Natural killer cell (primary cell): ENCODE measurements around the gene DGLUCY. TPM values are rescaled to one million over a fixed set of nuclear protein-coding genes. Genes with fewer than 3 reads are reported as not detected.
"Not testable (repeated sequence)": the region's sequence is repeated elsewhere in the genome, so short reads cannot be mapped to it uniquely, and the experiment has no call there.

ENCODE experiments used
- ATAC-seq, 3 donors: fragments of 150-1000 bp in 2 of 3; fragments of 200-7000 bp in 1 of 3; cut with Tn5 transposase; 1 replicate in 1 of 3; 2 replicates in 2 of 3; pipeline ENCODE4 v1.10.0; 2021; ENCODE audit warnings: mild to moderate bottlenecking in 2 of 3, moderate library complexity in 2 of 3
- DNase-seq, 2 donors: peaks; one replicate each; pipeline versions ENCODE4 v3.0.0 to v3.0.0-alpha.2; 2013 to 2021; ENCODE audit warnings: mixed read lengths in 1 of 2
- H3K27ac ChIP-seq: one replicate; pipeline ENCODE4 v1.5.1; 2013; ENCODE audit warnings: mild to moderate bottlenecking, low read length
- H3K27me3 ChIP-seq: one replicate; pipeline ENCODE4 v1.6.1; 2013; ENCODE audit warnings: low read length; ENCODE audit not compliant: control insufficient read depth, insufficient read depth
- H3K36me3 ChIP-seq: one replicate; pipeline ENCODE4 v1.6.1; 2013; ENCODE audit warnings: low read length; ENCODE audit not compliant: control insufficient read depth, insufficient read depth
- H3K4me1 ChIP-seq: one replicate; pipeline ENCODE4 v1.6.1; 2013; ENCODE audit warnings: low read length; ENCODE audit not compliant: control insufficient read depth, insufficient read depth
- H3K4me3 ChIP-seq: one replicate; pipeline ENCODE4 v1.5.1; 2013; ENCODE audit warnings: low read length
- H3K9me3 ChIP-seq: one replicate; pipeline ENCODE4 v1.6.1; 2013; ENCODE audit warnings: low read length; ENCODE audit not compliant: control insufficient read depth, insufficient read depth
- H3K27ac Mint-ChIP-seq, 2 donors: one replicate each; pipeline ENCODE4 v1.8.0; 2022; ENCODE audit warnings: mild to moderate bottlenecking in 2 of 2, mixed read lengths in 2 of 2, moderate library complexity in 1 of 2
- H3K27me3 Mint-ChIP-seq, 2 donors: one replicate each; pipeline ENCODE4 v1.8.0; 2022; ENCODE audit warnings: low read depth in 2 of 2, mixed read lengths in 2 of 2
- H3K36me3 Mint-ChIP-seq: one replicate; pipeline ENCODE4 v1.8.0; 2022; ENCODE audit warnings: mixed read lengths
- H3K4me1 Mint-ChIP-seq, 2 donors: one replicate each; pipeline ENCODE4 v1.8.0; 2022; ENCODE audit warnings: mixed read lengths in 2 of 2
- H3K4me3 Mint-ChIP-seq: one replicate; pipeline ENCODE4 v1.8.0; 2022; ENCODE audit warnings: mild to moderate bottlenecking, moderate library complexity, mixed read lengths
- H3K9me3 Mint-ChIP-seq, 2 donors: one replicate each; pipeline ENCODE4 v1.8.0; 2022; ENCODE audit warnings: mixed read lengths in 2 of 2
- WGBS: methylation state at CpG from one replicate; pipeline ENCODE4 v1.1.7; 2013; ENCODE audit warnings: missing lambda C conversion rate; ENCODE audit not compliant: insufficient coverage; 5-methylcytosine and 5-hydroxymethylcytosine counted together
- intact Hi-C: fragments of 100-400 bp; cut with micrococcal nuclease; formaldehyde crosslinking; loops from one replicate; pipeline ENCODE4 v1.14.2; 2022
- total RNA-seq, 4 donors: library from RNA; stranded (reverse); fragments of 120-200 nt in 1 of 4; gene quantifications; one replicate each; pipeline versions ENCODE4 v1.2.3 to v1.2.4, GENCODE V29; 2013 to 2022
- TF ChIP-seq, protein P1 (sequence below): fragments of 200-600 bp; IDR thresholded peaks from one replicate; pipeline ENCODE4 v1.8.0; 2022; ENCODE audit warnings: antibody characterized with exemption

Gene DGLUCY
- total RNA-seq, 3 donors from 2014 or later (not counting 1 experiment from before 2014, with no cell fraction given): 108 to 142 (median 110) TPM

GRCh38 chr14:91118511-91119068 lies 4.7 kb downstream of the DGLUCY start:
- TF ChIP-seq, protein P1, sequence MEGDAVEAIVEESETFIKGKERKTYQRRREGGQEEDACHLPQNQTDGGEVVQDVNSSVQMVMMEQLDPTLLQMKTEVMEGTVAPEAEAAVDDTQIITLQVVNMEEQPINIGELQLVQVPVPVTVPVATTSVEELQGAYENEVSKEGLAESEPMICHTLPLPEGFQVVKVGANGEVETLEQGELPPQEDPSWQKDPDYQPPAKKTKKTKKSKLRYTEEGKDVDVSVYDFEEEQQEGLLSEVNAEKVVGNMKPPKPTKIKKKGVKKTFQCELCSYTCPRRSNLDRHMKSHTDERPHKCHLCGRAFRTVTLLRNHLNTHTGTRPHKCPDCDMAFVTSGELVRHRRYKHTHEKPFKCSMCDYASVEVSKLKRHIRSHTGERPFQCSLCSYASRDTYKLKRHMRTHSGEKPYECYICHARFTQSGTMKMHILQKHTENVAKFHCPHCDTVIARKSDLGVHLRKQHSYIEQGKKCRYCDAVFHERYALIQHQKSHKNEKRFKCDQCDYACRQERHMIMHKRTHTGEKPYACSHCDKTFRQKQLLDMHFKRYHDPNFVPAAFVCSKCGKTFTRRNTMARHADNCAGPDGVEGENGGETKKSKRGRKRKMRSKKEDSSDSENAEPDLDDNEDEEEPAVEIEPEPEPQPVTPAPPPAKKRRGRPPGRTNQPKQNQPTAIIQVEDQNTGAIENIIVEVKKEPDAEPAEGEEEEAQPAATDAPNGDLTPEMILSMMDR: no peak
- Mint-ChIP-seq H3K27me3 (no peaks in the 10 kb centered on the region), H3K9me3 (no peaks in the 10 kb centered on the region), H3K27ac (peak overlapping the region; percentile 78 to 96), H3K4me1 (peaks cover 72 to 82% of the 10 kb centered on the region in 2 donors), H3K4me3 (no peak overlapping the region), H3K36me3 (peaks cover 10% of the 10 kb centered on the region)
- Histone ChIP-seq H3K9me3 (no peaks in the 10 kb centered on the region), H3K4me1 (peaks cover 44% of the 10 kb centered on the region), H3K4me3 (no peak overlapping the region), H3K36me3 (peaks cover 26% of the 10 kb centered on the region), H3K27ac (no peak overlapping the region), H3K27me3 (no peaks in the 10 kb centered on the region)
- 100% methylated on average over 1 of the region's 2 CpGs for WGBS
- intact Hi-C loops: loop anchor here (5.0 kb wide), 1 partner anchor 41 kb away; no protein-coding TSS in a partner anchor
- no peak for DNase-seq
- ATAC-seq: no peak

GRCh38 chr14:91119556-91120311 lies 5.9 kb downstream of the DGLUCY start:
- Mint-ChIP-seq H3K27me3 (no peaks in the 10 kb centered on the region), H3K27ac (peak overlapping the region; percentile 64 to 78), H3K36me3 (peaks cover 10% of the 10 kb centered on the region), H3K4me3 (peak overlapping the region; percentile 14), H3K9me3 (no peaks in the 10 kb centered on the region), H3K4me1 (peaks cover 68 to 79% of the 10 kb centered on the region in 2 donors)
- 91% methylated on average over 7 of the region's 8 CpGs for WGBS
- intact Hi-C loops: loop anchor here (5.0 kb wide), 1 partner anchor 42 kb away; no protein-coding TSS in a partner anchor
- H3K4me3 ChIP-seq: no peak overlapping the region
- H3K9me3 ChIP-seq: no peaks in the 10 kb centered on the region
- peaks cover 41% of the 10 kb centered on the region for H3K4me1 ChIP-seq
- peaks cover 26% of the 10 kb centered on the region for H3K36me3 ChIP-seq
- TF ChIP-seq, protein P1: no peak
- ATAC-seq: no peak
- DNase-seq: no peak
- H3K27ac ChIP-seq: no peak overlapping the region
- H3K27me3 ChIP-seq: no peaks in the 10 kb centered on the region

DNA sequence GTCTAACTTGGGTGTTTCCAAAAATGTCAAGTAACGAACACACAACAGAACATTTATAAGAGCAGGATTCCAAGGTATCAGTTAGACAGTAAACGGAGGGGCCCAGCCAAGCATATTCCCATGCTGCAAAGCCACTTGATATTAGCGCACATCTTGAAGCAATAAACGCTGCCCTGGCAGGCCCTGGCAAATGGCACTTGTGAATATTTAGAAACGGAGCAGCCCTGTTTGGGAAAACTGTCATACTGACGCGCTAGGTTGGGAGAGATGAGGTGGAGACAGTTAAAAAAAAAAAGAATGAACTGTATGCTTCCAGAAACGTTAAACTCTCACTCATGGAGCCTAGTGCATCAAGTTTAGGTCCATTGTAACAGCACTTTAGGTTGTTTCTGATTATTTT lies 9.3 kb downstream of the DGLUCY start:
- peaks cover 10% of the 10 kb centered on the region for H3K36me3 Mint-ChIP-seq
- Histone ChIP-seq H3K27ac (no peak overlapping the region), H3K36me3 (peaks cover 27% of the 10 kb centered on the region), H3K4me1 (peaks cover 11% of the 10 kb centered on the region), H3K4me3 (no peak overlapping the region), H3K9me3 (no peaks in the 10 kb centered on the region), H3K27me3 (no peaks in the 10 kb centered on the region)
- peaks cover 47 to 74% of the 10 kb centered on the region in 2 donors for H3K4me1 Mint-ChIP-seq
- ATAC-seq: no peak
- H3K27ac Mint-ChIP-seq: no peak overlapping the region
- DNase-seq: no peak
- H3K4me3 Mint-ChIP-seq: no peak overlapping the region
- no peaks in the 10 kb centered on the region for H3K9me3 Mint-ChIP-seq
- intact Hi-C loops: no loop called here
- TF ChIP-seq, protein P1: no peak
- no peaks in the 10 kb centered on the region for H3K27me3 Mint-ChIP-seq
- 98% methylated on average over 8 of the region's 8 CpGs for WGBS

DNA sequence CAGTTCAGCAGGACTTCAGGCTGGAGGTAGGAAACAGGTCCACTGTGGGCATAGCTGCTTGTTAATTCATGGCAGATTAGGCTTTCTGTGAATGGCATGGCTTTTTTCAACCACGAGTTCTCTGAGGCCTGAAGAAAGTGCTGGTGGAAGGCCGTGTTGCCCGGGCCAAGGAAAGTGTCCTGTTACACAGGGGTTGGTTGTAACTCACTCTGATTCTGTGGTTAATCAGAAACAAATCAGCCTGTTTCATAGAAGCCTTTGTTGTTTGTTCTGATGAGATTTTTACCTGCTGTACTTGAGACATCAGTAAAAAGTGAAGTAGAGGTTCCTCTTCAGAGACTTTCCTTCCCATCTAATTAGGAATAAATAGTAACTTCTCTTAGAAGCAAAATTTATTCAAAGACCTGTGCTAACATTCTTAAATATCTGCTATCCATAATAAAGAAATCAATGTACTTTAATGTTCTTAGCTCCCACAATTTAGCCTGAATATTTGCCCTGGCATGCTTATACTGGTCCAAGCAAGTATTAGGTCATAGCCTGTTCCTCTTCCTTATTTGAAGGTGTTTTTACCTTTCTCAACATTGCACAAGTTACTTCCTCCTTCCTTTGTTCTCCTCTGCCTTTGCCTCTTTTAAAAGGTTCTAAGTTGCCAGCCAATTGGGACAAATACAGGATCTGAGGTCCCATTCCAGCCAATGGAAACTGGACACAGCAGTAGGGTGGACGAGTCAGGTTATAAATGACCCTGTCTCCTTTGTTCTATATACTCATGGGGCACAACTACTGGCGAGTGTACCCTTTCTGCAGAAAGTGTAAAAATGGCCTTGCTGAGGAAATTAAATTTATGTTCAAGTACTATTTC lies 10.8 kb downstream of the DGLUCY start:
- peaks cover 23% of the 10 kb centered on the region for H3K36me3 ChIP-seq
- peak overlapping the region; percentile 52 for H3K27ac ChIP-seq
- Mint-ChIP-seq H3K4me1 (peaks cover 35 to 64% of the 10 kb centered on the region in 2 donors), H3K27ac (peak overlapping the region; percentile 21 to 67)
- H3K9me3 Mint-ChIP-seq, ATAC-seq, H3K4me1 ChIP-seq, H3K27me3 ChIP-seq, H3K27me3 Mint-ChIP-seq, H3K9me3 ChIP-seq, DNase-seq, H3K4me3 ChIP-seq, intact Hi-C loops, H3K4me3 Mint-ChIP-seq, H3K36me3 Mint-ChIP-seq: not testable (repeated sequence)
- WGBS: 90% methylated on average over 5 of the region's 5 CpGs
